Right hindlimb (tissue), 1 donor: Measurements from ENCODE around the gene GDE1.
A peak's percentile ranks its signal among the peaks of the same experiment; 100 is the strongest.
"Not testable (repeated sequence)": the region's sequence is repeated elsewhere in the genome, so short reads cannot be mapped to it uniquely, and the experiment has no call there.

Experiments
- DNase-seq: peaks from one replicate; pipeline ENCODE4 v3.0.0-alpha.2; 2018

Gene GDE1, protein sequence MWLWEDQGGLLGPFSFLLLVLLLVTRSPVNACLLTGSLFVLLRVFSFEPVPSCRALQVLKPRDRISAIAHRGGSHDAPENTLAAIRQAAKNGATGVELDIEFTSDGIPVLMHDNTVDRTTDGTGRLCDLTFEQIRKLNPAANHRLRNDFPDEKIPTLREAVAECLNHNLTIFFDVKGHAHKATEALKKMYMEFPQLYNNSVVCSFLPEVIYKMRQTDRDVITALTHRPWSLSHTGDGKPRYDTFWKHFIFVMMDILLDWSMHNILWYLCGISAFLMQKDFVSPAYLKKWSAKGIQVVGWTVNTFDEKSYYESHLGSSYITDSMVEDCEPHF

DNA sequence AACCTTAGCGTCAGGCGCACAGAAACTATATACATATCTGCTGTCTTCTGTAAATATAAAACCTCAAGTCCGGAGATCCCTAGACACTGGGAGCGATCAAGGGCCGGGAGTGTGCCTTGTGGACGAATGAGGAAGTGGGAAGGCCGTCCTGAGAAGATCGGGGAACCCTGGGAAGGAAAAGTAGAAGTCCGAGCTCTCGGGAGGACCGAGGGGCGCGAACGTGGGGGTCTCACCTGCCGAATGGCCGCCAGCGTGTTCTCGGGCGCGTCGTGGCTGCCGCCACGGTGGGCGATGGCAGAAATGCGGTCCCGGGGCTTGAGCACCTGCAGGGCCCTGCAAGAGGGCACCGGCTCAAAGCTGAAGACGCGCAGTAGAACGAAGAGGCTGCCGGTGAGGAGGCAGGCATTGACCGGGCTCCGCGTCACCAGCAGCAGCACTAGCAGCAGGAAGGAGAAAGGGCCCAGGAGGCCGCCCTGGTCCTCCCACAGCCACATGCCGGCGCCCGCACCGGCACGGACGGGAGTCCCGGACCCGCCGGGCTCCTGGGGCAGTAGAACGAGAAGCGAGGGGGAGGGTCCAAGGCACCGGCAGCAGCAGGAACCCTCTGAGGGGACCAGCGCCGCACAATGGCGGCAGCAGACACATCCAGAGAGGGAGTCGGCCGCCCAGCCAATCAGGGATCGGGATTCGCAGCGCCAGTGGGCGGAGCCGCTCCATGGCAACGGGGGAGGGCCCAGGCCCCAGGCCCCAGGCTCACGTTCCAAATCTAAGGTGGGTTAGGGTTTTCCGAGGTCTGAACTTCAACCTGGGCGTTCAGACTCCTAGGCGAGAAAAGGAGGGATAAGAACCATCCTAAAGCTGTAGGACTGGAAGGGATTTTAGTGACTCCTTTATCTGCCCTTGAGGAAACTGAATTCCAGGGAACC, at the start of gene GDE1:
TSS of gene GDE1 (minus strand) at position 628 of the 926 bp plus-strand sequence. CDS start at position 494, 134 bp downstream.
- peak; percentile 96 for DNase-seq

DNA sequence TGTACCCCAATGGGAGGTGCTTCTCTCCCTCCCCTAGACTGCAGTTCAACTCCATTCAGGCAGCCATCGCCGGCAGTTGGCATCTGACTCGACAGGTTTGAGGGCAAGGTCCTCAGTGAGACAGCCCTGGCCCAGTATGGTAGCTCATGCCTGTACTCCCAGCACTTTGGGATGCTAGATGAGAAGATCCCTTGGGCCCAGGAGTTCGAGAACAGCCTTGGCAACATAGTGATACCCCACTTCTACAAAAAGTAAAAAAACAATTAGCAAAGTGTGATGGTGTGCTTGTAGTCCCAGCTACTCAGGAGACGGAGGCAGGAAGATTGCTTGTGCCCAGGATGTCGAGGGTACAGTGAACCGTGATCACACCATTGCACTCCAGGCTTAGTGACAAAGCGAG, 45.7 kb upstream of the GDE1 start:
- DNase-seq = no peak

DNA sequence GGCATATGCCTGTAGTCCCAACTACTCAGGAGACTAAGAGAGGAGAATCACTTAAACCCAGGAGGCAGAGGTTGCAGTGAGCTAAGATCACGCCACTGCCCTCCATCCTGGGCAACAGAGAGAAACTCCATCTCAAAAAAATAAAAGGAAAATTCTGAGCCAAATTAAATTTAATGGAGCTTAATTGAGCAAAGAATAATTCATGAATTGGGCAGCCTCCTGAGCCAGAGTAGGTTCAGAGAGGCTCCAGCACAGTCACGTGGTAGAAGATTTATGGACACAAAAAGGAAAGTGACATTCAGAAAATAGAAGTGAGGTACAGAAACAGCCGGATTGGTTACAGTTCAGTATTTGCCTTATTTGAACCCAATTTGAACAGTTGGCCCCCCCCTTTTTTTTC, 44.5 kb upstream of the GDE1 start:
- no peak for DNase-seq

DNA sequence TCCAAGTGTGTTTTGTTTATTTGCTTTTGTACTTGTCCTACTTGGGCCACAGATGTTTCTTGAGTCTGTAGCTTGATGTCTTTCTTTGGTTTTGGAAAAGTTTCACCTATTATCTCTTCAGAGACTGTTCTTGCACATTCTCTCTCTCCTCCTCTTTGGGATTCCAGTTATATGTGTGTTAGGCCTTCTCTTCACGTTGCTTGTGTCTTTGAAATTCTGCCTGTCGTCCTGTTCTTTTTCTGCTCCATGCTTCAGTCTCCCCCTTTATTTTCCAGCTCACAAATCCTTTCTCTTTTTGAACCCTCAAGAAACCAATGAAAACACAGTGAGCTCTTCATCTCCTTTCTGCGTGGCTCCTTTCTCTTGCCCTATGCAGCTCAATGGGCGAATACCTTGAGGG, 41.5 kb upstream of the GDE1 start:
- no peak for DNase-seq

DNA sequence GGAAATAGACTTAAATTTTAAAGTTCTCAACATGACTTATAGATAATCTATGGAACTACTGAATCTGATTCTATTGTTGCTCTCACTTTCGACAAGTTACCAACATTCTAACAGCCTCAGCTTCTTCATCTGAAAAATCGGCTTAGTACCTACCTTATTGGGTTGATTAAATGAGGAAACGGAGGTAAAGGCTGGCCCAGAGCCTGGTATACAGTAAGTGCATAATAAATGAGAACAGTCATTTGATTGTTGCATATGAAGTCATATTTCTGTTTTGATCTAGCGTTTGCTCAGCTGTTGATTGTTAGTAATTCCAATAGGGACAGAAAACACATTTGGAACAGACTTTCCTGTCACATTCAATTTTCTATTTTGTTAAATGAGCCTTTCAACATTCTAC, 38.2 kb upstream of the GDE1 start:
- no peak for DNase-seq

DNA sequence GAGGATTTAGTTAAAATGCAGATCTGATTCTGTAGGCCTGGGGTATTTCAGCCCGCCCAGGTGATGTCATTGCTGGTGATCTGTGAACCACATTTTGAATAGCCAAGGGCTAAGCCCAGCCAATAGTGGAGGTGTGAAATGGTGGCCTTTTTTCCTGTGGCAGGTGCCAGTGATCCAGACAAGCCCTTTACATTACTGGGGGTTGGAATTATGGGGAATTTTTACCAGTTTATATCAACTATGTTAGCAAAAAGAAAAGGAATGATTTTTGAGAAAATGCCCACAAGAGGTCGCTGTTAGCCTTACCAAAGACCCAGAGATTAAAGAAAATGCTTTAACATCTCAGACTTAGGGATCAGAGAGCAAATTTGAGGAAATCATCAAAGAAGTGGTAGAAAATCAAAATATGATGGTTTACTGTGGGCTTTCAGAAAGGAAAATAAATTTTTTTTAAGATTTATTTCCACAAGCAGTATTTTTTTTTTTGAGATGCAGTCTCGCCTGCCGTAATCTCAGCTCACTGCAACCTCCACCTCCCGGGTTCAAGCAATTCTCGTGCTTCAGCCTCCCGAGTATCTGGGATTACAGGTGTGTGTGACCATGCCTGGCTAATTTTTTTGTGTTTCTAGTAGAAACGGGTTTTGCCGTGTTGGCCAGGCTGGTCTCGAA, 37.5 kb upstream of the GDE1 start:
- DNase-seq = no peak

DNA sequence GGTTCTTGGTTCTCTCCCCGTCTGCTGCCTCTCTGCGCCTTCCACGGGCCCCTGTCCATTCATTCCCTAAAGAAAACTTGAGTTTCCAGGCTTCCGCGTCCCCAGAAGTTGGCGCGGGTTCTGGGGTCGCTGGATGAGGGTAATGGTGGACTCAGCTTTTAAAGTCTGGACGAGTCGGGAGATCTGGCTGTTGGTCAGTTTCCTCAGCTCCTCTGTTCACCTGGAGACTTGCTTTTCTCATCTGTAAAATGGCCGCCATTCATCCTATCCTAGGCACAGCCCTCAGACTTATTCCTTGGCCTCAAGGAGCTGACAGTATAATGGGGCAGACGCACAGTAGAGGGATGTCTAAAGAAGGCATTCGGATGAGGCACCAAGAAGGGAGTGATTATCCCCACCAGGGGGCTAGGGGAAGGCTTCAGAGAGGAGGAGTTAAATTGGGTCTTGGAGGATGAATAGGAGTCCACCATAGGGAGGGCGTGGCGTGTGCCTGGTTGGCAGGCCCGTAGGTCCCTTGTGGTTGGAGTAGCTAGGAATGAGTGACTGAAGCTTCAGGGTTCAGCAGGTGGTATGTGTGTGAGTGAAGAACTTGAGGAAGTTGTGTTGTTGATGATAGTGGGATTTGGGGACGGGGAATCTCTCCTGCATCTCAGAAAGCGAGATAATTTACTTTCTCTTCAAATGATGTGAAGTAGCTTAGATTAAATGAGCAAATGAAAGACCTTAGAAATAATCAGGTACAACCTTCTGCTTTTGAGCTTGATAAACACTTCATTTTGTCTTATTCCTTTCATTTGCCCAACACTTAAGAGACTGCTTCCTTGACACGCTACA, 34.3 kb upstream of the GDE1 start:
- no peak for DNase-seq

DNA sequence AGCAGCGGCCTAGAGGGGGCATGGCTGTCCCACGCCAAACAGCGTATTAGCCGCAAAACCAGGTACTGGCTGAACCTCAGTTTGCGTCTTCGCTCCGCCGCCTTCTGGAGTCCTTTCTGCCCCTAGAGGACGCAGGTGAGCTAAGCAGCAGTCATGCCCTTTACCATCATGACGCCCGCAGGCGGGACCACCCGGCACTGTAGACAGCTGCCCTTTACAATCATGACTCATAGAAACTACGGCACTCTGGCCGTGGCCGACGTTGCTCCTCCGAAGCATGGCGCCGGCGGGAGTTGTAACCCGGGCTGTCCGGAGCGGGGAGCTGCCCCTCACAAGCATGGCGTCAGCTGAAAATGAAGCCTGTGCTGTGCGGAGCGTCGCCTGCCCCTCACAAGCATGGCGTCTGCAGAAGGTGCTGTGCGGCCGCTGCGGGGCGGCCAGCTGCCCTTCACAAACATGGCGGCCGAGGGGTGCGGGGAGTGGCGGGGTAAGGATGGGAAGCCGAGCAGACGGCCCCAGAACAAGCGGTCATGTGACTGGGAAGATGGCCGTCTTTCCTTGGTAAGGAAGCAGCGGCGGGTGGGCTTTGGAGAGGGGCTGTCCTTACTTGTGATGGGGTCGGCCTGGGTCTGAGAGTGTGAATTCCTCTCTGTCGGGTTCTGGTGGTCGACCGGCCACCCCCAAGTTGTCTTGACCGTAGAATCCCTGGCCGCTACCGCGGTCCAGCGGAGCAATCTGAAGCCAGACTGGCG, 33.5 kb upstream of the GDE1 start, which contains the start of gene VPS35L:
TSS of gene VPS35L (plus strand) at position 518 of the 752 bp plus-strand sequence. CDS start at position 545, 27 bp downstream.
- peak; percentile 99 for DNase-seq

DNA sequence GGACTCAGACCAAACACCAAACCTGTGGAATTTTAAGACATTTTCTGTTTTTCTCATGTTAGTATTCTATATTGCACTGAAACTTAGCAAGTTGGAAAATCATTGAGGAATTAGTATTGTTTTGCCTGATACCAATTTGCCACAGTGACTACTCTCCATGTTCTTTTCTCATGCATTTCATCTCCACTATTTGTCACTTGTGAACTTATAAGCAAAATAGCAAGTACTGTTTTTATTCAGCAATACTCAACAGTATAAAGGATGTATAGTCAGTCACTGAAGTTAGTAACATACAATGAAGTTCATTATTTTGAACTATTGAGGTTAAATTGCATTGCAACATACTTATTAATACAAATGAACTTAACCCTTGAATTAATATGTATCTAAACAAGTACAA, 27.8 kb upstream of the GDE1 start:
- DNase-seq = no peak

DNA sequence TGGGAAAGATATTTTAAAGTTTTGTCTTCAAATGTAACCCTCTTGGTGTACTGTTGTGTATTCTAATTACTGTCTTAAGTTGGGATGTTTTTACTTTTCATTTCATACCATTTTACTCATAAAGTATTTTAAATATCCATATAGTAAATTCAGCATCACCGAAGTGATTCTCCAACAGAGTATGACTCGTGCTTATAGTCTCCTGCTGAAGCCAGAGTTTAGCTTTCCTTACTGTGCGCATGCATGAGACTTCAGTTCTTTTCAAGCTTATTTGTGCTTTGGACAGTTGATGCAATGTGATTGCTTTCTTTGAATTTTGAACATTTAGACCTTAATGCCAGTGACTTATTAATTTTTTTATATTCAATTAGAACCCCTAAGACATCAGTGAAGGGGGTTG, 26.2 kb upstream of the GDE1 start:
- DNase-seq = no peak

DNA sequence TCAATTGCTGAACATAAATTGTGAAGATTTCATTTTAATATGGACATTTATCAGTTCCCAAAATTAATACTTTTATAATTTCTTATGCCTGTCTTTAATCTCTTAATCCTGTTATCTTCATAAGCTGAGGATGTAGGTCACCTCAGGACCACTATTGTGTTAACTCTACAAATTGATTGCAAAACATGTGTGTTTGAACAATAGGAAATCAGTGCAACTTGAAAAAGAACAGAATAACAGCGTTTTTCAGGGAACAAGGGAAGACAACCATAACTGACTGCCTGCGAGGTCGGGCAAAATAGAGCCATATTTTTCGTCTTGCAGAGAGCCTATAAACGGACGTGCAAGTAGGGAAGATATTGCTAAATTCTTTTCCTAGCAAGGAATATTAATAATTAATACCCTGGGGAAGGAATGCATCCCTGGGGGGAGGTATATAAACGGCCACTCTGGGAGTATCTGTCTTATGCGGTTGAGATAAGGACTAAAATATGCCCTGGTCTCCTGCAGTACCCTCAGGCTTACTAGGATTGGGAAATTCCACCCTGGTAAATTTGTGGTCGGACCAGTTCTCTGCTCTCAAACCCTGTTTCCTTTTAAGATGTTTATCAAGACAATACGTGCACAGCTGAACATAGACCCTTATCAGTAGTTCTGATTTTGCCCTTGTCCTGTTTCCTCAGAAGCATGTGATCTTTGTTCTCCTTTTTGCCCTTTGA, 21.5 kb upstream of the GDE1 start:
- DNase-seq = not testable (repeated sequence)

DNA sequence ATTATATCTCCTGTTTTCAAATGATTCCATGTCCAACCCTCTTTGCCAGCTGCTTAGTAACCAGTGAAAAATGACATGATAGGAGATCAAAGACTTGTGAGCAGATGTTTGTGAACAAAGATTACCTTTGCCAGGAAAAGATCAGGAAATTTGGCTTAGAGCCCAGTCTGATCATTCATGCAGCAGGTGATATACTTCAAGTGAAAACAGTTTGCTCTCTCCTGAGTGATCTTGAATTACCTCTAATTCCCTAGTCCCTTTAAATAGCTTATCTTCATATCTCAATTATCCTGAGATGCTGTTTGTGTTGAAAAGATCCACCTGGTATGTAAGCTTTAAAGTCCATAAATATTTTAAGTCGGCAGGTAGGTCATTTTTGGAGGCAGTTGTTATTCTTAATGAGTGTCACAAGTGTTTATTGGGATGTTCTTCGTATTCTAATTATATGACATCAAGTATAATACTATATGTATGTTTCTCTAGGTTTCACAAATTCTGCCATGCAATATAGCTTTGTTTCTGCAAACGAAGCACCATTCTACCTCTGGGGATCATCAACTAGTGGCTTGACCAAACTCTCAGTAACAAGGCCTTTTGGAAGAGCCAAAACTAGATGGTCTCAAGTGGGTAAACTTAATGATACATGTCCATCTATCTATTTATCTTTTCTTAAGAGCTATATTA, 20.4 kb upstream of the GDE1 start:
- DNase-seq = no peak

DNA sequence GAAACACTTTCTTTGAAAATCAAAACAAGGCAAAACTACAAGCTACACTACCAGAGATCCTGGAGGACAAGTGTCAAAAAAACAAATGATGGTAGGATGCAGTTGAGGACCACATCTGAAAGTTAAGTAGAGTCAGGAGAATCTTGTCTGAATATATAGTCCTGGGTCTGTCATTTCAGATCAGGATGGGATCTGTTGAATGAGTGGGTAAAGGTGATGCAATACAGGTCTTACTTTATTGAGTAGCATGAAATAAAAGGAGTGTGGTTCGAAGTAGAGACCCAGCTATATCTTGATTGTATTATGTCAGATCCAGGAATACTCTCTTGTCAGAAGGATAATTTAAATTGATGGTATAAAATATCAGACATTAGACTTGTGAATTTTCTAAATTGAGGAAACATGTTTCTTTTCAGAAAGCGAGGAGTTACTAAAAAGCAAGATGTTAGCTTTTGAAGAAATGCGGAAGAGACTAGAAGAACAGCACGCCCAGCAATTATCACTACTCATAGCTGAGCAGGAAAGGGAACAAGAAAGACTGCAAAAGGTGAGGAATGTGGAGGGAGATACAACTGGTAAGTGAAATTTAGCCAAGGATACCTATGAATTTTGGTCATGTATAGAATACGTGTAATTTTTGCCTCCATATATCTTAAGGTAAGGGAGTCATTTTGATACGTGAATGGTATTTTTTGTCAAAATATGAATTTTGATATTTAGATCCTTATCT, 18.5 kb upstream of the GDE1 start:
- no peak for DNase-seq

DNA sequence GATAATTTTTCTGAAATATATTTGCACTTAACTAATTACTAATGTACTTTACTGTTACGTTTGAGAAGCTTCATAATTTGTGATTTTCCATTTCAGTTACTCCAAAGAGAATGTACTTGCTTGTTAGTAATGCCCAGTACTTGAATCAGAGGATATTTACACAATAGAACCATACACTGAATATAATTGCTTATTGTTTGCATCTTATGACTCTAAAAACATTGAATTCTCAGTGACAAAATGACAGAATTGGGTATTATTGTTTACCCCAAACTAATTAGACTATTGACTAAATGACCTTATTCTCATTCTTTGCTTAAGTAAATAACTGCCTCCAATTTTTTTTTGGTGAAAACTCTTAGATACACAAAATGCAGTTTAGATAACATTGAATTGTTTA, 10.7 kb upstream of the GDE1 start:
- no peak for DNase-seq

DNA sequence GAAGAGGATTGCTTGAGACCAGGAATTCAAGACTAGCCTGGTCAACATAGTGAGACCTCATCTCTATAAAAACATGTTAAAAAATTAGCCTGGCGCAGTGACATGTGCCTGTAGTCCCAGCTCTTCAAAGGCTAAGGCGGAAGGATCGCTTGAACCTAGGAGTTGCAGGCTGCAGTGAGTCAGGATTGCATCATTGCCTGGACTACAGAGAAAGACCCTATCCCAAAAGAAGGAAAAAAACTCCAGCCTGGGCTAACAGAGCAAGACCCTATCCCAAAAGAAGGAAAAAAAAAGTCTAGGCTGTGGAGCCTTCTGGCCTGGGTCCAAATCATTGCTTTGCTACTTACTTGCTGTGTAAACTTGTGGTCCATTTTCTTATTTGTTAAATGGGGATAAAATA, 6.8 kb upstream of the GDE1 start:
- DNase-seq = no peak

DNA sequence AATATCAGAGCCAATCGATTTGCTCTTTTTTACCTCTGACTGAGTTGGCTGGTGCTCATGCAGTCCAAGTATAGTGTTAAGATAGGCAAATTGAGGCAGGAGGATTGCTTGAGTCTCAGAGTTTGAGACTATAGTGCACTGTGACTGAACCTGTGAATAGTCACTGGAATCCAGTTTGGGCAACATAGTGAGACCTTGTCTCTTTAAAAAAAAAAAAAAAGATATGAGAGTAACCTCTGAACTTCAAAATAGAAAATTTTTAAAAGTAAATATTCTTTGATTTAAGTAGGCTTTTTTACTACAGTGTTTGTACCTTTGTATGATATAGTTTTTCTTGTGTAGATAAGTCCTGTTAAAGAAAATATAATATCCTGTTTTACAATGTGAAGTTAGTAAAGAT, 5.3 kb upstream of the GDE1 start:
- DNase-seq = no peak

DNA sequence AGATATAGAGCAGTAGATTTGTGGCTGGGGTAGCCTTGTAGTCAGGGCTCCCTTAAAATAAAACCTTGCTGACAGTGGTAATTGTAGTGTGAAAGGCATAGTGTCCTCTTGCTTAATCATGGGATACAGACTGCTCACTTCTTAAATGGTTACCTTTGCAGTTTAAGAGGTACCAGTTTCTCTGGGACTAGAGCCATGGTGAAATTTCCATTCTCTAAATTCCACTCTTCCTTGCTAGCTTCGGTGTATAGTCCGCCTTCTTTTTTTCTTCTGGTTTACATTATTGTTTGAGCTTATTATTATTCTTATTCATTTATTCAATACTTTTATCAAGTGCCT, 3.5 kb upstream of the GDE1 start:
- no peak for DNase-seq

DNA sequence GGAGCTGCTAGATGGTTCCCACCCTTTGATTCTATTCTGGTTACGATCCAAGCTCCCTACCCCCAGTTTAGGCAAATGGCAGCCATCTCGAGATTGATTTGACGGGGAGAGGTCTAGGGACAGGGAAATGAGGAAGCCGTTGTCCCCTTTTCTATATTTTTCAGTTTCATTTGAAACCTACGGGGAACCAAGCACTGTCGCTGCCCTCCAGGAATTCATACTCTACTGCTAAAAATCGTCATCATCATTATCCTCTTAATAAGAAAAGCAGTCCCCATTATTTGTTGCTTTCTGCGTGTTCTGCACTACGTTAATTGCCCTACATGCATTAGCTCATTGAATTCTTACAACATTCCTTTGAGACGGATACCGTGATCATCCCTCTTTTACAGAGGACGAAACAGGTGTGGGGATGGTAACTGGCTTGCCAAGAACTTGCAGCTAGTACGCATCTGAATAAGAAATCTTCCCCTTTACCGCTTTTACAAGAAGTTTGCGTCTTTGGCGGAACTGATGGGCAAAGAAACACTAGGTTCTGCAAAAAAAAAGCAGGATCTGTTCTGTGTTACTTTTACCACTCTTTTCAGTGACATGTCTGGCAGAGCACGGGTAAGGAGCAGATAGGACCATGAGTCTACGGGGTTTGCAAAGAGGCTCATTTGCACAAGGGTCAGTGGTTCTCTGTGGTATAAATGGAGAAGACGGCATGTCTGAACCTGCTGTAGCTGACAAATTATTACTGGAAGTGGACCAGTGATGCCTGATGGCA, 2.9 kb upstream of the GDE1 start:
- DNase-seq = no peak

DNA sequence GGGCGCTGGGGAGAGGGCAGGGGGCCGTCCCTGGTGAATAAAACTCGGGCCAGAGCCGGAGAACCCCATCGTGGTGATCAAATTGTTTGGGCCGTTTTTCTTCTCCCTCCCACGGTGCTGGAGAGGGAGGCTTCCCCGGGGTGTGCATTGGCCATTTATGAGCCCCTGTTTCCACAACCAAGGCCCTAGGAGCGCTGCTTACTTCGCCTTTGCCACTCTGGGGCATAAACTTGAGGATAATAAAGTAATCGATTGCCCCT, 2.4 kb upstream of the GDE1 start:
- DNase-seq = no peak
